HL-60 (cell line): ENCODE measurements around the gene CALU.

ENCODE experiments used
- CTCF ChIP-seq: IDR thresholded peaks from one replicate; pipeline ENCODE4 v1.5.1; 2011; ENCODE audit warnings: low read length, control low read depth, inconsistent platforms; ENCODE audit not compliant: insufficient read depth
- GABPA ChIP-seq: IDR thresholded peaks from 2 replicates; pipeline ENCODE4 v1.6.1; 2012; ENCODE audit warnings: low read depth
- POLR2AphosphoS5 ChIP-seq: IDR thresholded peaks from 2 replicates; pipeline ENCODE4 v1.6.1; 2012; ENCODE audit warnings: low read depth
- REST ChIP-seq: IDR thresholded peaks from 2 replicates; pipeline ENCODE4 v1.6.1; 2012; ENCODE audit warnings: low read depth; ENCODE audit not compliant: insufficient replicate concordance
- SPI1 ChIP-seq: IDR thresholded peaks from 2 replicates; pipeline ENCODE4 v1.6.1; 2012; ENCODE audit warnings: low read depth, mild to moderate bottlenecking, borderline replicate concordance

- TF ChIP-seq POLR2AphosphoS5 (no peak), CTCF (no peak), REST (no peak), GABPA (no peak), SPI1 (no peak)
Observed at GRCh38 chr7:128792471-128793180, 53.5 kb downstream of the CALU start.
